ENCODE measurements around the gene CCDC175.

The CCDC175 gene

GRCh38 chr14:59576332-59577294 is at the start of gene CCDC175:
Gene CCDC175 (minus strand): TSS chr14:59576812. CDS start chr14:59576775, 37 bp downstream.
- DNase-seq = peak; percentile 79 to 95 (median 91)
- intact Hi-C loops (cut with DNase I) = loop anchor here (10.0 kb wide), 1 partner anchor 452 kb away; no protein-coding TSS in a partner anchor

GRCh38 chr14:59622631-59623030 is 46.0 kb upstream of the CCDC175 start:
- intact Hi-C loops (cut with DNase I) = no loop called here
- DNase-seq = no peak

- intact Hi-C loops (cut with DNase I) = no loop called here
- DNase-seq = no peak
These were observed 42.4 kb upstream of the CCDC175 start for GRCh38 chr14:59619061-59619460.

GRCh38 chr14:59601056-59601455 is 24.4 kb upstream of the CCDC175 start:
- intact Hi-C loops (cut with DNase I) = no loop called here
- no peak for DNase-seq

GRCh38 chr14:59600211-59600945 is 23.8 kb upstream of the CCDC175 start:
- no peak for DNase-seq
- intact Hi-C loops (cut with DNase I) = no loop called here

- intact Hi-C loops (cut with DNase I) = no loop called here
- no peak for DNase-seq
These were observed 18.5 kb upstream of the CCDC175 start for GRCh38 chr14:59595071-59595470.

GRCh38 chr14:59591641-59592370 is 15.2 kb upstream of the CCDC175 start:
- no peak for DNase-seq
- intact Hi-C loops (cut with DNase I) = no loop called here

- DNase-seq = no peak
- intact Hi-C loops (cut with DNase I) = no loop called here
These were observed 11.5 kb upstream of the CCDC175 start for GRCh38 chr14:59588101-59588500.

GRCh38 chr14:59585891-59586554 is 9.4 kb upstream of the CCDC175 start:
- intact Hi-C loops (cut with DNase I) = no loop called here
- no peak for DNase-seq

GRCh38 chr14:59583755-59584154 is 7.1 kb upstream of the CCDC175 start:
- peak in 1 of 42 donors; percentile 15 for DNase-seq

GRCh38 chr14:59582845-59583509 is 6.4 kb upstream of the CCDC175 start:
- DNase-seq = no peak
- intact Hi-C loops (cut with DNase I) = no loop called here

More at GRCh38 chr14:59583755-59584154, 7.1 kb upstream of the CCDC175 start:
- intact Hi-C loops (cut with DNase I) = no loop called here

GRCh38 chr14:59582161-59582560 is 5.5 kb upstream of the CCDC175 start:
- intact Hi-C loops (cut with DNase I) = no loop called here
- DNase-seq = no peak

GRCh38 chr14:59580911-59581310 is 4.3 kb upstream of the CCDC175 start:
- intact Hi-C loops (cut with DNase I) = no loop called here
- DNase-seq = no peak

- no peak for DNase-seq
- intact Hi-C loops (cut with DNase I) = loop anchor here (10.0 kb wide), 1 partner anchor 445 kb away; no protein-coding TSS in a partner anchor
These were observed 6.5 kb downstream of the CCDC175 start for GRCh38 chr14:59570122-59570521.

- intact Hi-C loops (cut with DNase I) = no loop called here
- no peak for DNase-seq
These were observed 9.9 kb downstream of the CCDC175 start for GRCh38 chr14:59566725-59567124.

GRCh38 chr14:59566296-59566695 is 10.3 kb downstream of the CCDC175 start:
- DNase-seq = no peak
- intact Hi-C loops (cut with DNase I) = no loop called here

GRCh38 chr14:59565087-59565486 is 11.5 kb downstream of the CCDC175 start:
- DNase-seq = no peak
- intact Hi-C loops (cut with DNase I) = no loop called here

GRCh38 chr14:59564366-59564765 is 12.2 kb downstream of the CCDC175 start:
- intact Hi-C loops (cut with DNase I) = no loop called here
- DNase-seq = no peak

Data from head of caudate nucleus (tissue), 42 donors.